ENCODE data around the gene UNC5C. TPM values are rescaled to one million over a fixed set of nuclear protein-coding genes. Genes with fewer than 3 reads are reported as not detected.
A peak's percentile ranks its signal among the peaks of the same experiment; 100 is the strongest.

The UNC5C gene
- total and polyA plus RNA-seq, 10 of the 15 experiments (the other 5 are each of a cell fraction or from before 2014, with no cell fraction given): 0.02 to 2.0 (median 0.15) TPM; not detected in 1

DNA sequence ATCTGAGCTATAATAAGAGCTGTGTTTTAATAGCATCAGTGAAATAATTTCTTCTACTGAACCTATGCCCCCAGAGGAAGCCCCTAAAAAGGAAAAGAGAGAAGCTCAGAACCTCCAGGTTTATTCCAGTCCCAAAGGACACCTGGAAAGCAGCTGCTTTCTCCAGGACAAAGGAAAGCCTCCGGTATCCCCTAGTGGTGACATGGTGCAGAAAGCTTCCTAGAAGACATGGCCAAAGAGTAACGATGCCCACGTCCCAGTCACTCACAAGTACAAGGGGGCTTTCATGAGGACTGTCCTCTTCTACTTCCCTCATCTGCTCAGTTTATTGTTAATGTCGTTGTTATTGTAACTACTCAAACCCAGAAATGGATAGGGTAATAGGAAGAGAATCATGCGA is 343.9 kb downstream of the UNC5C start:
- Histone ChIP-seq H3K9me3 (replicated peaks; ENCODE audit: control insufficient read depth, insufficient read depth, low read length) (no peaks in the 10 kb centered on the region), H4K20me1 (ENCODE audit: control insufficient read depth, insufficient read depth) (no peaks in the 10 kb centered on the region), H3K9ac (ENCODE audit: control insufficient read depth, insufficient read depth, low read length) (no peak overlapping the region), H3K4me3 (no peak overlapping the region), H3K36me3 (ENCODE audit: control insufficient read depth in 2 of 2, insufficient read depth in 2 of 2, low read length in 1 of 2) (no peaks in the 10 kb centered on the region), H2AFZ (ENCODE audit: control insufficient read depth, low read depth, low read length) (no peak overlapping the region), H3K79me2 (ENCODE audit: control insufficient read depth, insufficient read depth, low read length) (no peaks in the 10 kb centered on the region), H3K4me1 (ENCODE audit: control insufficient read depth, insufficient read depth, low read length) (no peaks in the 10 kb centered on the region), H3K27ac (ENCODE audit: control insufficient read depth, insufficient read depth) (no peak overlapping the region), H3K4me2 (ENCODE audit: control insufficient read depth, insufficient read depth) (no peak overlapping the region), H3K27me3 (replicated peaks in 1 of 2; ENCODE audit: control insufficient read depth in 2 of 2, insufficient read depth in 2 of 2, low read length in 1 of 2) (no peaks in the 10 kb centered on the region)
- BruUV-seq (replicated peaks): no TSS peak
- TF ChIP-seq YY1 (IDR thresholded peaks at IDR 0.05; ENCODE audit: low read depth, low read length) (no peak), RAD21 (IDR thresholded peaks at IDR 0.05; ENCODE audit: insufficient read depth, low read depth, low read length) (0 out of 2 replicates have a peak, but pooled peaks have one; percentile 9)
- 9% methylated on average over 5 of the region's 5 CpGs for WGBS (ENCODE audit: insufficient coverage, insufficient replicate concordance, low lambda C conversion rate, missing lambda C conversion rate)
- intact Hi-C loops (cut with micrococcal nuclease; ENCODE audit: unreplicated experiment): no loop called here
- RAD21 ChIA-PET (ENCODE audit: unreplicated experiment): no interaction called here
- FAIRE-seq: no peak
- POLR2A ChIA-PET: no interaction called here
- in situ Hi-C loops (cut with MboI): no loop called here
- SMC1A ChIA-PET (ENCODE audit: uncharacterized antibody, unreplicated experiment): interaction anchor here (0.6 kb wide), 1 partner anchor 11 kb away, joined by 3 read pairs; no protein-coding TSS in a partner anchor
- CTCF ChIA-PET: interaction anchor here (1.0 kb wide), 1 partner anchor 41 kb away, joined by 3 read pairs; no protein-coding TSS in a partner anchor
- no peak for DNase-seq (ENCODE audit: low read depth, low spot score)
- no peak for ATAC-seq

DNA sequence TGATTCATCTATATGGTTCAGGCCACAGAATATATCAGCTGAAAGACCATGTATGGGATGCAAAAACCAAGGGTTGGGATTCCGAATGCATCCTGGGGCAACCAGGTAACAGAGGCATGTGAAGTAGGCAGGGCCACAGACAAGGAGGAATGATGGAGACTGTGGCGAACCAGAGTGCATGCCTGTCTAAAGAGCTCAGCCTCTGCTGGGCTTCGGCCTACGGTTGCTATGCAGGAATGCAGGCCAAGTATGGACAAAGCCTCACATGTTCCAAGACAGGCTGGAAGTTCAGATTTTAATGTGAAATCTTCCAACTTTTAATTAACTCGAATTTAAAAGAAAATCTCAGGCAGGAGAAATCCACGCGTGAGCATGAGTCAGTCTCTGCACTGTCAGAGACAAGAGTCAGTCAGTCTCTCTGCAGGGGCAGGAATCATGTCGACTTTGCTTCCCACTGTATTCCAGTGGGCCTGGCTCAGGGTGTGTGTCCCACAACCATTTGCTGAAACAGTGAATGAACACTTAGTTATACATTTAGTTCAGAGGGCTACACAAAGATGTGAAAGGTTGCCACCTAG is 344.4 kb downstream of the UNC5C start:
- H3K9ac ChIP-seq (ENCODE audit: control insufficient read depth, insufficient read depth, low read length): no peak overlapping the region
- ChIA-PET RAD21 (ENCODE audit: unreplicated experiment) (no interaction called here), CTCF (interaction anchor here (1.0 kb wide), 1 partner anchor 40 kb away, joined by 3 read pairs; no protein-coding TSS in a partner anchor), POLR2A (no interaction called here), SMC1A (ENCODE audit: uncharacterized antibody, unreplicated experiment) (interaction anchor here (0.6 kb wide), 1 partner anchor 12 kb away, joined by 3 read pairs; no protein-coding TSS in a partner anchor)
- no peaks in the 10 kb centered on the region for H3K36me3 ChIP-seq (ENCODE audit: control insufficient read depth in 2 of 2, insufficient read depth in 2 of 2, low read length in 1 of 2)
- no peaks in the 10 kb centered on the region for H3K4me1 ChIP-seq (ENCODE audit: control insufficient read depth, insufficient read depth, low read length)
- intact Hi-C loops (cut with micrococcal nuclease; ENCODE audit: unreplicated experiment): no loop called here
- H3K4me2 ChIP-seq (ENCODE audit: control insufficient read depth, insufficient read depth): no peak overlapping the region
- H3K27ac ChIP-seq (ENCODE audit: control insufficient read depth, insufficient read depth): no peak overlapping the region
- H2AFZ ChIP-seq (ENCODE audit: control insufficient read depth, low read depth, low read length): no peak overlapping the region
- H3K27me3 ChIP-seq (replicated peaks in 1 of 2; ENCODE audit: control insufficient read depth in 2 of 2, insufficient read depth in 2 of 2, low read length in 1 of 2): no peaks in the 10 kb centered on the region
- BruUV-seq (replicated peaks): no TSS peak
- WGBS (ENCODE audit: insufficient coverage, insufficient replicate concordance, low lambda C conversion rate, missing lambda C conversion rate): 40% methylated on average over 8 of the region's 8 CpGs
- in situ Hi-C loops (cut with MboI): no loop called here
- H3K9me3 ChIP-seq (replicated peaks; ENCODE audit: control insufficient read depth, insufficient read depth, low read length): no peaks in the 10 kb centered on the region
- no peak for FAIRE-seq
- no peak for ATAC-seq
- H3K4me3 ChIP-seq: no peak overlapping the region
- no peaks in the 10 kb centered on the region for H4K20me1 ChIP-seq (ENCODE audit: control insufficient read depth, insufficient read depth)
- TF ChIP-seq GATAD2B (conservative IDR thresholded peaks at IDR 0.05; ENCODE audit: low read depth) (no peak), YY1 (IDR thresholded peaks at IDR 0.05; ENCODE audit: low read depth, low read length) (no peak), KAT2A (conservative IDR thresholded peaks at IDR 0.05; ENCODE audit: control insufficient read depth, low read depth, low read length) (no peak)
- H3K79me2 ChIP-seq (ENCODE audit: control insufficient read depth, insufficient read depth, low read length): no peaks in the 10 kb centered on the region
- no peak for DNase-seq (ENCODE audit: low read depth, low spot score)

Measured in GM12878 (cell line).